GM21360 (cell line): ENCODE results near the gene WWOX.
"Not testable (repeated sequence)": the region's sequence is repeated elsewhere in the genome, so short reads cannot be mapped to it uniquely, and the experiment has no call there.

Source experiments
- ATAC-seq: cut with Tn5 transposase; IDR thresholded peaks from one replicate; pipeline ENCODE4 v1.9.1; 2021; ENCODE audit warnings: mild to moderate bottlenecking, moderate library complexity; ENCODE audit not compliant: unreplicated experiment

Gene WWOX

DNA sequence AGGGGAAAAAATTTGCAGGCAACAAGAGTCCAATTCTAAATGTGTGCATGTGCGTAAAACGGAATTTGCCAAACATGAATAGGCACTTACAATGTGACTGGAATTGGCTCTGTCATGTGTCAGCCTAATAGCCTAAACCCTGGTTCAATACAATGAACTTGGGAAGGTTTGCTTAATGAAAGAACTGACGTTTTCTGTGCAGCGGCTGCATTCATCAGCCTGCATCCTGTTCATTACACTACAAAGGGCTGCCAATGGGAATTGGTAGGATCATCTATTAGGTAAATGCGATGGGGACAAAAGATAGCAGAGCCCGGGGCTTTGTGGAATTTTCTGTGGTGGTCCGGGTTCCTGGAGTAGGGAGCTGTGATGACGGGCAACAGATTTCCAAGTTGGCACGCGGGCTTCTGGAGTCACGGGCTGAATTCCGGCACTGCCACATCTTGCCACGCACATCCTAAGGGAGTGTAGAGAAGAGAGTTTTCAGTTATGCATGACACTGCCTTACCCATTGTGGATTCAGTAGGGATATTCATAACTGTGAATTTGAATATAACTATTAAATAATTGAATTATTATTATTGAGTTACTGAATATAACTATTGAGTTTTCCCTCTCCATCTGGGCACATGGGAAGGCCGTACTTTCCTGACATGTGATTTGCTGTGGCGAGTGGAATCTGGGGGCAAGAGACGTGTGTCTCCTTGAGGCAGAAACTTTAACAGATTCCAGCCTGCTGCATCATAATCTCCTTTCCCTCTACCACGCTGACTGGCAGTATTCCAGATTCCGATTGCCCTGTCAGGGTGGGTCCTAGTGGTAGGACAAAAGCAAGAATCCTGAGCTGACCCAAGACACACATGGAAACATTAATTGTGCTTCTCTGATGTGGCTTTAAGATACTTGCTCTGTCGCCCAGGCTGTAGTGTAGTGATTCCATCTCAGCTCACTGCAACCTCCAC, 565.6 kb downstream of the WWOX start:
- no peak for ATAC-seq

DNA sequence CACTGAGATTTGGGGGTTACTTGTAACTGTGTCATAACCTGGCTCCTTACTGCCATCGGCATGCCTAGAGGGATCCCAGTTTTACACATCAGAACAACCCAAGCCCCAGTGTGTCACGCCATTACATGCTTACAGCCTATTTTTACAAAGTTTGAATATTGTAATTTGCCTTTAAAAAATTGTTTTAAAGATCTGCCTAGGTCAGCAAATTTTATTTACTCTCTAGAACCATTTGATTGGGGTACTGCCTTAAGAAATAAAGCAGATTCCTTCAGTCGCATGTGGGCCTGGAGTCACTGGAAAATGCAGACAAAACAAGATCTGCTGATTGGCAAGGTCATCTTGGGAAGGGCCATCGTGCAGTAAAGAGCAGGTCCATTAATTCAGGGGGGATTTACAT, 566.9 kb downstream of the WWOX start:
- ATAC-seq, result no peak

DNA sequence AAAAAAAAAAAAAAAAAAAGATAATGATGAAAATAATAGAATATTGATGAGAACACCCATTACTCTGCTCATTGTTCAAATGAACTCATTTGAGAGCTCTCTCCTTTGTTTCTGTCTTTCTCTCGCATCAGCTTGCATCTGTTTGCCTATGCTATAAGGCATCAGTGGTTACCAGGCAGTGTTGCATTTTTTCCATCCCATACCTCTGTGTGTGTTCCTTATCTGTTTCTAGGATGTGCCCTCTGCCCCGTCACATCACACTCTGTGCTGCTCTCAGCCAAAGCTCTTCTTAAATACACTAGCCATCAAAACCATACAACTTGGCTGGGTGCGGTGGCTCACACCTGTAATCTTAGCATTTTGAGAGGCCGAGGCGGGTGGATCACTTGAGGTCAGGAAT, 568.2 kb downstream of the WWOX start:
- no peak for ATAC-seq

DNA sequence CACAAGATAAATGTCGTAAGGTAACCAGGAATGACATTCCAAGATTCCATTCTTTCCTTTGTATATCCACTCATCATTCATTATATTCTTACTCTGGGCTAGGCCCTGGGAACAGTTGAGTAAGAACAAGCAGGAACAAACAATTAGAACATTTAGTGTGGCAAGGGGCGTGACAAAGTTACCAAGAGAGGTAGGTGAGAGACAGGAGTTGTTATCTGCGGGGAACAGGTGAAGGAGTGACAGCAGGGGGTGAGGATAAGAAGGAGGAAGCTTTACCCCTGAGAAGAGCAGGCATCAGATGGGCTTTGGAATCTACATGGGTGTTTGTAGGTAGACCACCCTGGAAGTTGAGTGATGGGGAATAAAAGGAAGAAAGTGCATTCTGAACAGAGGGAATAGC, 568.9 kb downstream of the WWOX start:
- no peak for ATAC-seq

DNA sequence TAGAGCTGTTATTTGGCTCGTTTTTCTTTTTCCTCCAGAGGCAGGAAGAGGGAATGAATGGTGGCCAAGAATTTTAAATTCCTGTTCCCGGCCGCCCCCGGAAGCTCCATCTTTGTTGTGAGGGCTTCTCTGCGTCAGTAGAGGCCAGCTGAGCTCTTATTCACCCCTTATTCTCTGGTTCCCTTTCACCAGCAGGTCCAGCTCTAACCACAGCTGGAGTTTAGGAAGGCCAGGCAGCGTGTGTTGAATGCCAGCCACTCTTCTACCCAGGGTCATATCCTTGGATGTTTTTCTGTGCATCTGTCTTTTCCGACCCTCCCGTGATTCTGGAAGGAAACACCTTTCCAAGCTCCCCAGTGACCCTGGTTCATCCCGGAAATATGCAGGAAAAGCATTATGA, 570.5 kb downstream of the WWOX start:
- no peak for ATAC-seq

DNA sequence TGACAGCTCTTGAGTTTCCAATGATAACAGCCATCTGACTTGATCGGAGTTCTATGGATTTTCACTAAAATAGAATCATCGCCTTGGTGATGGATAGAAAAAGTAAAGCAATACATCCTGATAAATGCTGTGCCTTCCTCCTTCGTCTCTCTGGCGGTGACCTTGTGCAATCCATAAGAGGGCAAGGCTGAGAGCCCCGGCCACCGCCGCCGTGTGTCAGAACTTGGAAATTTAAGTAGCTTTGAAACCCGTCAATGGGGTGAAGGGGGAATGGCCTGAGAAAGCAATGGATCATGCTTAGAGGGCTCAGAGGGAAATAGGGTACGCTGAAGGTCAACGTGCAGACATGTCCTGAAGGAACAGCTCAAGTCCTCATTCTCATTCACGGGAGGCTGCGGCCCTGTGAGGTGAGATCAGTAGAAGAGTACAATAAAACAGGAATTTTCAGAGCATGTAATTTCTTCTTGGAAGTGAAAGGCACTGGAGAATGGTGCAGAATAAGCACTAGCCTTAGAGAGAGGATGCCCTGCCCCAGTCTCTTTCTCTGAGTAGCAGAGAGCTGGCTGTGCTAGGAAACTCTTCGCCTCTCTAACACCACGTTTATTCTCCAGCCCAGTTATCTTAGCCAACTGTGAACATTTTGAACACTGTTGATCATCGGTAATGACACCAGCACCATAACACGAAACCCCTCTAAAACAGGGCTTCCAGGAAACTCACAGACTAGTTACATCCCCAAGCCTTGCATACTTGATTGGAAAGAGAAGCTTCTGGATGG, 573.5 kb downstream of the WWOX start:
- no peak for ATAC-seq

DNA sequence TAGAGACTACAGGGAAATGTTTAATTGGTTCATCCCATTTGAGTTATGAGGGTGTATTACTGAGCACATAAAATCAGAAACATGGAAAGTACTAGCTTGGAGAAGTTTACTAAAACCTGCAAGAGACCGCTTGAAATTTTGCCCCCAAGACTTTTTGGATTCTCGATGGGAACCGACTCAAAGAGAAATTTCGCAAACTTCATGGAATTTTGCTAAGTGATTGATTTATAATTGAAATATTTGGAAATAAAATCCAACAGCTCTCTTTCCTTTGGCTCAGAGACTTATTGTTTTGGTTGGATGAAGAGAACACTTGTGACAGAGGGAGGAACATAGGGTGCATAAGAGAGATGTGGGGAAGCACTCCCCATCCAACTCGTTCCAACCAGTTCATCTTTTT, 574.4 kb downstream of the WWOX start:
- ATAC-seq, result no peak

DNA sequence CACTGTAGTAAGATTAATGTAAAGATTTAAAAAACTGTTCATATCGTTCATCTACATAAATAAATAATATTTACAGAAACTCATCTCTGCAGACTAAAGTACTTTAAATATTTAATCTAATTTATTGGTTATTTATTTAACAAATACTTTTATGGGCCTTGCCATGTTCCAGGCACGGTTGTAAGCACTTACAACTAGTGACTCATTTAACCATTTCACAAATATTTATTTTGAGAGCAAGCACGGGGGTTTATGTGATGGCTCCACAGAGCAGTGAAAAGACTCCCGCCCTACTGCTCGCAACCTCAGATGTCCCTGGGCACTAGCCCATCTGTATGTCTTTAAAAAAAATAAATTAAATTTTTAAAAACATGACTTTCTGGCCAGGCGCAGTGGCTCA, 575.9 kb downstream of the WWOX start:
- no peak for ATAC-seq

DNA sequence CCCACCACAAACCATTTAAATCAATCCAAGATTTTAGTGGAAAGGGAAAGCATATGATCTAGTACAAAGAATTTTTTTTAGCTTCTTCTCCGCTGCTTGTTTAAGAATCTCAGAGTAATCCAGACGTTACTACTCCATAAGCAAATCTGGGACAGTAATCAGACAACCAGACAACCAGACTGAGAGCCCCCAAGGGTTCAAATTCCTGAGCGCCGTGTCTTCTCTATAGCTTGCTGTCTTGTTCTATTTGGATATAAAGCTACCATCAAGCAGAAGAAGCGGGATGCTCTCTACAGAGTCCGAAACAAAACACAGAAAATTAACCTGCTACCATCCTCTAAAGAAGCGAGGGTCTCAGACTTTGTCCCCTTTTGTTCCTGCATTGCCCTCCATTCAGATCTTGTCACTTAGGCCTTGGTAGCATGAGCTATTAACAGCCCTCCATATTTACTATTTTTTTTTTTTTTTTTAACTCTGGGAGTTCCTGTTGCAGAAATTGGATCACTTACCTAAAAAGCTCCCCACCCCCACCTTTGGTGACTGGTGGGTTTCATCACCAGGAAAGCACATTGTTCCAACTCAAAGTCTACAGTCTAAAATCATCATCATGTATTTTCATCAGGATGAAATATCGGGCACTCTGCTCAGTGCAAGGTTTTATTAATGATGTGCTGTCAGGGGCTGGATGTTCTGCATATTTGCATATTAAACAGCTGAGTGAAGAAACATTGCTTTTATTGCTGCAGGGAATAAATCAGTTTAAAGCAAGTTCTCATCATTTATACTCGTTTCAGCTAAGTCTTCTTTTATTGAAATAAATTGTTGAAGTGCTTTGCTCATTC, 576.7 kb downstream of the WWOX start:
- no peak for ATAC-seq

DNA sequence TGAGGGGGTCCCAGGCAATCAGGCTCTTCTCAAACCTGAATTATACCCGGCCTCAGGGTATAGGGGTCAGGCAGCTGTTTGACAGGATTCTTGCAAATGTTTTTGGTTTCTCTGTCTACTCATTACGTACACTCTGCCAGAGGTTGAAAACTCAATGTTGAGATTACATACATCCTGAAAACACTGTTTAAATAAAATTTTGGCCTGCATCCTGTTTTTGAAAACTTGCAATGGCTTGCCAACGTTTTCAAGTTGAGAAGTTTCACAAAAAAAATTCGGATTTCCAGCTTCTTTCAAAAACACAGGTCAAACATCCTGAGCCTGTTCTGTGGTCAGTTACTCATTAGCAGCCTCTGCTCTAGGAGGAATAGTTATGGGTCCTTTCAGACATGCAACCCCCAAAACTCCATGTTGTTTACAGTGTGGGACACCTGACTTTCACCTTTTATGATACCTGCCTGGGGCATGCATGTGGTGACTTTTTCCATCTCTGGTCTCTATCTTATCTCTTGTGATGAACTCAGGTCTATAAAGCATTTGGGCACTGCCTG, 577.8 kb downstream of the WWOX start:
- no peak for ATAC-seq

DNA sequence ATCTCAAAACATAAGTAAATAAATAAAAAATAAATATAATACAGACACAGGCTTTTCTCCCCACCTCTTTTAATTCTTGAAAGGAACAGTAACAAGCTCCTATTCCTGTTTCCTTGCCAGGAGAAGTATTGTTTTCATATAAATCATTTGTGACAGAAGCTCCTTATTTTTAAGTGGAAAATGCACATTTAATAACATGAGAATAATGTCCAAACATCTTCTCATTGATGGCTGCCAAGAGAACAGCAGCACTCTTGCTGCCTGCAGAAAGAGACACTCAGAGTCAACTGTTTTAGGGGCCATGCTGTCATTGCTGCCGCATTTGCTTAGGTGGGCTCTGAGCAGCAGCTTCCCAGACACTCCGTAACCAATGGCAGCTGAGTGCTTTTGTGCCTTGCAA, 580.1 kb downstream of the WWOX start:
- no peak for ATAC-seq

DNA sequence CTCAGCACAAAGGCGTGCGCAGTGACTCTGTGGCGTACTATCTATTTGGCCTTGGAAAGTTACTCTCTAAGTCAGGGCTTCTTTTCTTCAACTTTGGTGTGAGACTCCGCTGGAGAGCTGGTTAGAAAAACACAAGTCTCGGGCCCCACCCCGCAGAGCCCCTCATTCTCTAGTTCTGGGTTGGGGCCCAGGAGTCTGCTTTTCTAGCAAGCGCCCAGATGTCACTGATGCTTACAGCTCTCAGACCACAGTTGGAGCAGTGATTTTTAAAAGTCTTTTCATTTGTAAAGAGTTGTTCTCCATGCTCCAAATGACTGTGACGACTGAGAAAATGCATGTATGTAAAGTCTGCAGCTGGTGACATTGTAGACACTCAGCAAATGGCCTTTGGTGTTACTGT, 582.3 kb downstream of the WWOX start:
- no peak for ATAC-seq

DNA sequence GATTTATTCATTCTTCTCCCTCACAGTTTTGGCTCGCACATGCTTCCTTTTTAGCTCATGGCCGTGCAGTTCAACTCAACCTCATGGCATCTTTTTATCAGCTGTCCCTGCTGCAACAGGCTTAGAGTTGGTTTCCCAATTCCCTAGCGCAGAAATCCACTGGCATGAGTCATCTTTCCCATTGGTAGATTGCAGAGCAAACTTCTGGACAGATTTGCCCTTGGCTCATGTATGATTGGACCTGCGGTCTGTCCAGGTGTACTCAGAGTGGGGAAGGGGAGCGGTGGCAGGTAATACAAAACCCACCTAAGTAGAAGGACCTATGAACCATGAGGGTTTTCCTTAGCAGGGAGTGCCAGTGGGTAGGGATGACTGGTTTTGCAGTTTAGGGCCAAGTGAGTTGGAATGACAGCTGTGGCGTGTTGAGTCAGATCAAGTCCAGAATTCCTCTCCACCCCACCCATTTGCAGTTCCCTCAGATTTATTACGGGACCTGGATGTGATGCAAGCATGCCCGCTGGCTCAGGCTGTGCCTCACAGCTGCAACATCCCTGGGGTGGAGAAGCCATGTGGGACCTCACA, 584.7 kb downstream of the WWOX start:
- ATAC-seq, result no peak

DNA sequence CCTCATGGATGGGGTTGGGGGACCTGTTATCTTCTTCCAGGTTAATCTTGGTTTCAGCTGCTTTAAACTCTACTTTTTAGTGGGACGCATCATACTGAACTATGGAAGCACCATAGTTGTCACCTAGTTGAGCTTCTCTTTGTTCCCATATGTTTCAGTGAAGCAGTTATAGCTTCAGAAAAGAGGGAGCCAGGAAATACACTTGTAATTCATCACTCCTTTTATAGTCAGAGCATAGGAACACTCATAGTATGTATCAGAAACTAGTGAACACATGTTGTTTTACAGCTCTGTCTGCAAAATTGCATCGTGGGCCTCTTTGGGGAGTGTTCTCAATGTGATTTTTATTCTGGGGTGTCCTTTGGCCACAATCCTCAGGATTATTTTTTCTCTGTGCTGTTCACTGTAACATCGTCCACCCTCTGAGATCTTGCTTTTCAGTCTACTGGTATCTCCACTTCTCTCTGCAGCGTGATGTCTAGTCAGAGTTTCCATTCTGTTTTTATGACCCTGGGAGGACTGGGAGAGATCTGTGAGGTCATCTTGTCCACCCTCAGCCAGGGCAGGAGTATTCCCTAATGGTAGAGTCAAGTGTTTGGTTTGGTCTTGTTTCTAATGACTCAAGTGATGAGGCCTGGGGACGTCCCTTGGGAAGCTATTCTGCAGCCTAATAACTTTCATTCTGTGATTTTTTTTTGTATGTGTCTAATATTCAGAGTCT, 585.4 kb downstream of the WWOX start:
- ATAC-seq, result no peak

DNA sequence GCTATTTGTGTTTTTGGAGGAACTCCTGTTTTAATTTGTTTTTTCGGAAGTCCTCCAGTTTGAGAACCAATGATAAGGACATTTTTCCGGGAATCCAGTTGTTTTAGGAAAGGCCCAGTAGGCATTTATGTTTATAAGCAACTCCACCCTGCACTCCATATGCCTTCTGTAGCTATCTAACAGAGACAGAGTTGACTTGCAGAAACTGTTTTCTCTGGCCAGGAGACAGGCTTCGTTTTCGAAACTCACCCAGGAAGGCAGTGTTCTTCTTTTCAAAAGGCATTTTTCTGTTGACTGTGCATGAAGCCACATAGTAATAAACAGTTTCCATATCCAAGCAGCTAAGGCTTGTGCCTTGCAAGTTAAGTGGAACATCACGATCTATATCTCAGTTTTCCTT, 587.1 kb downstream of the WWOX start:
- no peak for ATAC-seq

DNA sequence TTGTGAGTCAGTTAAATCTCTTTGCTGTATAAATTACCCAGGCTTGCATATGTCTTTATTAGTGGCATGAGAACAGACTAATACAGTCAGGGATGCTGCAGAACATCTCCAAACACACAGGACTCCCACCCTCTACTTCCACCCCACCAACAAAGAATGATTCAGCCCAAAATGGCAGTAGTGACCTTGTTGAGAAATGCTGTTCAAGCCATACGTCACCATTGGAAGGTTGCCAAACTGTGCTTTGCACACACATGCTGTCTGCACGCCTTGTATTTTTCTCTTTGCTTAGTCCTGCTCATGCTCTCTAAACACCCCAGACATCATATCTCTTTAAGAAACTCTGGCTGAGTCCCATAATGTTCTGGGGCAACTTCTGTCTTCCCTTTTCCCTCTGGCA, 589.6 kb downstream of the WWOX start:
- no peak for ATAC-seq

DNA sequence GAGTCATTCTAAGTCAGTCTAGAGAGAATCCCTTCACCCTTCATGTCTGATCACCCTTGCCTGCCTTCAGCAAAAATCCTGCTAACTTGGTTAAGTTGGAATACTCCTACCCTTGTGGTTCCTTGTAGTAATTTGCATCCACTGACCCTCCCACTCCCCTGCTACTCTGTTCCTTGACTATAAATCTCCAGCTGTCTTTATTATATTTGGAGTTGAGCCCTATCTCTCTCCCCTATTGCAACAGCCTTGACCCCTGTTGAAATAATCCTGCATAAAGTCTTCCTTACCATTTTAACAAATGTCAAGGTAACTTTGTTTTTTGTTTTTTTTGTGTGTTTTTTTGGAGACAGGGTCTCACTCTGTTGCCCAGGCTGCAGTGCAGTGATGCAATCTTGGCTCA, 590.1 kb downstream of the WWOX start:
- no peak for ATAC-seq

DNA sequence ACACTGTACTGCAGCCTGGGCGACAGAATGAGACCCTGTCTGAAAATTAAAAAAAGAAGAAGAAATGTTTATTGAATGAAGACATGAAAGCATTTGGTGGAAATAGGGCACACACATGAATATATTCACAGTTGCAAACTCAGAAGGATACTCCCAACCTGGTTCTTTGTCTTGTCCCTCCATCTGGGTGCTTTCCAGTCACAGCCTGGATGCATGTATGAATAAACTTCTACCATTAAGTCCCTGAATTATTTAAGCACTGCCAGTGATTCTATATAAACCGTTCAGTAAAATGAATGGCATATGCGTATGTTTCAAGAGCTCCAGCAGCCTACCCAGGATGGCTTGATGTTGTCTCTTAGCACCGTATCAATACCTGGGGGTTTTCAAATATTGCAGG, 591.1 kb downstream of the WWOX start:
- ATAC-seq, result no peak

DNA sequence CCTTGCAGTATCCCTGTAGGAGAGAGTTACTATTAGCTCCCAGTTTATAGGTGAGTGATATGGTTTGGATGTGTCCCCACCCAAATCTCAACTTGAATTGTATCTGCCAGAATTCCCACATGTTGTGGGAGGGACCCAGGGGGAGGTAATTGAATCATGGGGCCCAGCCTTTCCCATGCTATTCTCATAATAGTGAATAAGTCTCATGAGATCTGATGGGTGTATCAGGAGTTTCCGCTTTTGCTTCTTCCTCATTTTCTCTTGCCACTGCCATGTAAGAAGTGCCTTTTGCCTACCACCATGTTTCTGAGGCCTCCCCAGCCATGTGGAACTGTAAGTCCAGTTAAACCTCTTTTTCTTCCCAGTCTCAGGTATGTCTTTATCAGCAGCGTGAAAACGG, 592.3 kb downstream of the WWOX start:
- ATAC-seq, result not testable (repeated sequence)

DNA sequence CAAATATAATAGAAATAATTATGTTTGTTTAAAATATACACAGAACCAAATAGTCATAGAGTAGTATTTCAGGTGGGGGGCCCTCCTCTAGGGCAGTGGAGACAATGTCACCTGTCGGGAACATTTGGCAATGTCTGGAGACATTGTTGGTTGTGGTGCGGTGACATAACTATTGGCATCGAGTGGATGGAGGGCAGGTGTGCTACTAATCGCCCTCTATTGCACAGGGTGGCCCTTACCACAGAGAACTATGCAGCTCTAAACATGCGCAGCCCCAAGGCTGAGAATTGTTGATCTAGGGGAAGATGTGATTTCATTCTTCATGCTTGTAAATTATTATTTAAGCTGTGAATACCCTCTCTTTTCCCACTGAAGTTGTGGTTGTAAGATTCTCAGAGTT, 594.0 kb downstream of the WWOX start:
- ATAC-seq, result no peak
